HK-2 (cell line): ENCODE measurements around the gene ZNF232.
"Not testable (repeated sequence)": the region's sequence is repeated elsewhere in the genome, so short reads cannot be mapped to it uniquely, and the experiment has no call there.

ENCODE experiments used
- DNase-seq: peaks from one replicate; pipeline ENCODE4 v3.0.0-alpha.2; 2018; ENCODE audit not compliant: unreplicated experiment

Gene ZNF232

GRCh38 chr17:5111402-5112204 lies at the start of gene ZNF232:
ZNF232 (minus strand) TSS chr17:5111878; CDS start chr17:5111822, 56 bp downstream.
- peak; percentile 97 for DNase-seq

GRCh38 chr17:5160702-5161101 lies 49.0 kb upstream of the ZNF232 start:
- DNase-seq = not testable (repeated sequence)

GRCh38 chr17:5146122-5146521 lies 34.4 kb upstream of the ZNF232 start:
- not testable (repeated sequence) for DNase-seq

DNA sequence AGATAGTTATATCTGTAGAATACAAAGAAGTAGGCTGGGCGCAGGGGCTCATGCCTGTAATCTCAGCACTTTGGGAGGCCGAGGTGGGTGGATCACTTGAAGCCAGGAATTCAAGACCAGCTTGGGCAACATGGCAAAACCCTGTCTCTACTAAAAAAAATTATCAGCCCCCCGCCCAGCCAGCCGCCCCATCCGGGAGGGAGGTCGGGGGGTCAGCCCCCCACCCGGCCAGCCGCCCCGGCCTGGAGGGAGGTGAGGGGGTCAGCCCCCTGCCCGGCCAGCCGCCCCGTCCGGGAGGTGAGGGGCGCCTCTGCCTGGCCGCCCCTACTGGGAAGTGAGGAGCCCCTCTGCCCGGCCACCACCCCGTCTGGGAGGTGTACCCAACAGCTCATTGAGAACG lies 31.2 kb upstream of the ZNF232 start:
- DNase-seq = not testable (repeated sequence)

- no peak for DNase-seq
These were observed 27.7 kb upstream of the ZNF232 start for GRCh38 chr17:5139458-5139732.

DNA sequence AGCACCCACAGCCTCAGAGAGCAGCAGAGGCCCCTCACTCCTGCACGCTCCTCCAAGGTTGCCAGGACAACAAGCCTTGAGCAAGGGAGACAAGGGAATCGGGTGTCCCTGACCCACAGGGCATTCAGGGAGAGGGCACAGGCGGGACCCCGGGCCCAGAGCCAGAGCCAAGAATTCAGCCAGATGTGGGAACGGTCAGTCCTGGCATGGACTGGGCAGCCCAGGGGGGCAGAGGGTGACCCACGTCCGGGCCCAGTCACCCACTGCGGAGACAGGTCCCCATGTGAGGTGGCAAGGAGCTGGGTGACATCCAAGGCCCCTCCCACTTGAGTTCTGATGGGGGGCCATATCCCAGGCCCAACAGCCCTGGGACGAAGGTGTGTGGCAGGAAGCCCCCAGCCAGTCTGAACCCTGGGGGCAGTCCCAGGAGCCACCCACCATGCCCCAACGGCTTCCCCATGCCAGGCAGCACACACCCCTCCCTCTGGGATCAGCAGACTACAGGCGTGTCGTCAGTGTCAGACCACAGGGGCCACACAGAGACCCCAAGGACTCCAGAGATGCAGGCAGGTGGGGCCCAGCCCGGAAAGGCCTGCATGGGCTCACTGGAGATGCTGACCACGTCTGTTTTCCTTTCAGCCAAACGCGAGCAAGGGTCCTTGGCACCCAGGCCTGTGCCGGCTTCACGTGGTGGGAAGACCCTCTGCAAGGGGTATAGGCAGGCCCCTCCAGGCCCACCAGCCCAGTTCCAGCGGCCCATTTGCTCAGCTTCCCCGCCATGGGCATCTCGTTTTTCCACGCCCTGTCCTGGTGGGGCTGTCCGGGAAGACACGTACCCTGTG lies 27.2 kb upstream of the ZNF232 start:
- no peak for DNase-seq

GRCh38 chr17:5138198-5138544 lies 26.5 kb upstream of the ZNF232 start:
- DNase-seq = not testable (repeated sequence)

DNA sequence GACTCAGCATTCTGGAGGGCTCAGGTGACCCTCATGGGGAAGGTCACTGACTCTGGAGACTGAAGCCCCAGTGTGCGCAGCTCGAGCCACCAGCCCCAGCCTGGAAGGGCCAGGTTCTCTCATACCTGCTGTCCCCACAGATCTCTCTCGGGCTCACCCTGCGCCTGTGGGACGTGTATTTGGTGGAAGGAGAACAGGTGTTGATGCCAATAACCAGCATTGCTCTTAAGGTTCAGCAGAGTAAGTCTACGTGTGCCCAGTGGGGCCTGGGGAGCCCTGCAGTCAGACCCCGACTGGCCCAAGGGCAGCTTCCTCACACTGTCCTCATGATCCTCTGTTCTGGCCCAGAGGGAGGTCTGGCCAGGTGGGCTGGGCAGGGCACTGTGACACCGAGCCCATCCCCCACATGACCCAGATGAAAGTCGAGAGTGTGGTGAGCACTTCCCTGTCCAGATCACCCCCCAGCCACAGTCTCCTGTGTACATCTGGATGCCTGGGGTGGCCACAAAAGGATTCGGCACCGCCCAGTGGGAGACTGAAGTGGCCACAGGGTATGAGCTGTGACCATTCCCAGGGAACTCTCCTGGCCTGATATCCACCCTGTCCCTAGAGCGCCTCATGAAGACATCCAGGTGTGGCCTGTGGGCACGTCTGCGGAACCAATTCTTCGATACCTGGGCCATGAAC lies 26.0 kb upstream of the ZNF232 start:
- DNase-seq = not testable (repeated sequence)

GRCh38 chr17:5136580-5137412 lies 25.1 kb upstream of the ZNF232 start:
- not testable (repeated sequence) for DNase-seq

GRCh38 chr17:5135726-5136579 lies 24.3 kb upstream of the ZNF232 start:
- DNase-seq = no peak

DNA sequence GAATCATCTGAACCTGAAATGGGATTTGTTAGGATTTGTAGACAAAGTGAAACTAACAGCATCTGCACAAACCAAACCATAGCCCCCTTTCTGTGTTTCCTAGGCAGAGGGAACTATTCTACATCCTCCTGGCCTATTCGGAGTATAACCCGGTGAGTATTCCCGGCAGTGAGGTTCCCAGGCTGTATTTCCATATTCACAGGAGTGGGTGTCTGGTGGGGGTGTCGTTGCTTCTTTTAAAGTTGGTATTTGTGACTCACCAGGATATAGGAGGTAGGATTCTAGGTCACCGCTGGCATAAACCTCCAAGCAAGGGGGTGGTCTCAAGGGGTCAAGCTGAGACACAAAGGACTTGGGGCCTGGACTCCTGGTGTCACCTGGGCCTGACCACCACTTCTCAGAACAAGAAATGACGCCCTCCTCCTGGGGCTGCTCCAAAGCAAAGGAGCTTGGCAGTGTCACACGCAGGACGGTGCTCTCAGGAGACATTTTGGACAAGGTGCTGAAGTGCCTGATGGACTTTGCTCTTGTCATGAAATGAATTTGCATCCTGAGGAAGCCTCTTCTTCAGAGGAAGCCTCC lies 23.5 kb upstream of the ZNF232 start:
- DNase-seq = not testable (repeated sequence)

- not testable (repeated sequence) for DNase-seq
These were observed 22.9 kb upstream of the ZNF232 start for GRCh38 chr17:5134571-5134970.

DNA sequence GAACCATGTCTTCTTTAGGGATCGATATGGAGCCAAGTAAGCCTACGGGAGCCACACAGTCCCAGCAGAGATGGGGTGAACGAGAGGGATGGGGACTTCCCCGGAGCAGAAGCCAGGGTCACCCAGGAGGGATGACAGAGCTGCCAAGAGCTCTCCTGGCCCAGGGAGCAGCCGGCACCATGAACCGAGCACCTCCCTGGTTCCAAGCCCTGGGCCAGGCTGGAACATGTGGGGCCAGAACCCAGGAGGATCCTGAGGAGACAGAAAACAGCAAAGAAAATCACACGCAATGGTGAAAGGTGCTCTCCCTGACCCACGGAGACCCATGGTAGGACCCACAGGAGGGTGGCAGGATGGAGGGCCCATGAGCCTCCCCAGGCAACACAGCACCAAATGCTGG lies 22.3 kb upstream of the ZNF232 start:
- DNase-seq = not testable (repeated sequence)

GRCh38 chr17:5133311-5133710 lies 21.6 kb upstream of the ZNF232 start:
- no peak for DNase-seq

- not testable (repeated sequence) for DNase-seq
These were observed 21.0 kb upstream of the ZNF232 start for GRCh38 chr17:5132503-5133225.

- not testable (repeated sequence) for DNase-seq
These were observed 20.3 kb upstream of the ZNF232 start for GRCh38 chr17:5131799-5132502.

GRCh38 chr17:5131146-5131715 lies 19.6 kb upstream of the ZNF232 start:
- DNase-seq = no peak

DNA sequence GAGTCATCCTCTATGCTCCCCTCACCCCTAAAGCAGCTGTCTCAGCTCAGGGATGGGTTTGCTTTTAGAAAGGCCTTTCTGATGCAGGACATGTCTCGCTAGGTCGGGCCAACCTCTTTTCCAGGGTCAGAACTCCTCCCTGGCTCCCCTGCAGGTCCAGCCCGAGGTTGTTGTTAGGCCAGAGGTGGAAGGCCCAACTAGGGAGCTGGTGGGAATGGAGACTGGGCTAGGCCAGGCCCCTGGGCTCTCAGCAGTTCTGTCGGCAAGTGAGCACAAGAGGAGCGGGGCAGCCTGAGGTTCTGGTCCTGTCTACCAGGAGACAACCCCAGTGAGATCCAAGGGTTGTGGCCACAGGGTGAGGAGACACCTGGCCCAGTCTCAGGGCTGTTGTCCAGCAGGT lies 19.0 kb upstream of the ZNF232 start:
- DNase-seq = not testable (repeated sequence)

DNA sequence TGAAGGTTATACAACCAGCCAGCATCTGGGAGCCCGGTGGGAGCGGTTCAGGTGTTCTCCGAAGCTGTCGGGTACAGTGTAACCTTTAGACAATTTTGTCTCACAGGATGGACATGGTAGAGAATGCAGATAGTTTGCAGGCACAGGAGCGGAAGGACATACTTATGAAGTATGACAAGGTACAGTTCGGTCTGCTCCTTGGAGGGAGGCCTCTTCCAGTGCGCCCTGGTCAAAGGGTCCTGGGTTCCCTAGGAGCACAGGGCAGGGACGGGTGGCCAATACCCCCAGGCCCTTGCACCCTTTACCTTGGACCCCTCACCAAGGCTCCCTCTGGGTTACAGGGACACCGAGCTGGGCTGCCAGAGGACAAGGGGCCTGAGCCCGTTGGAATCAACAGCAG lies 18.6 kb upstream of the ZNF232 start:
- not testable (repeated sequence) for DNase-seq
